ENCODE measurements around the gene KCNG4. TPM values are rescaled to one million over a fixed set of nuclear protein-coding genes. Genes with fewer than 3 reads are reported as not detected.
"Not testable (repeated sequence)": the region's sequence is repeated elsewhere in the genome, so short reads cannot be mapped to it uniquely, and the experiment has no call there.

The KCNG4 gene
- polyA plus RNA-seq, 5 donors = 0.05 to 0.10 (median 0.06) TPM

DNA sequence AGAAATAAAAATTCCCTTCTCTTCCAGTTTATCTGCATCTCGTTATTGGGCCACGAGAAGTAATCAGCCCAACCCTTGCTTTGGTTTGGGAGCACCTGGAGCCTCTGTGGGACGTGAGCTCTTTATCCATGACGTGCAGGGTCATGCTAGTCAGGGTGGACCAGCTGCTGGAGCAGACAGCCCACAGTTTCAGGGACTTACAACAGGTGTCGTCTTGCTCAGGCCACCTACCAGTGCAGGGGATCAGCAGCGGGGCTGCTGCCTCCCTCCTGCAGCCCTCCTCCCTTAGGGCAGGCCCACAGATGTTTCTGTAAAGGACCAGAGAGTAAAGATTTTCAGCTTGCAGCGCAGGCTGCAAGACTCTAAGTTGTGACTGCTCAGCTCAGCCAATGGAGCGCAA, 31.9 kb downstream of the KCNG4 start:
- no peak for DNase-seq

DNA sequence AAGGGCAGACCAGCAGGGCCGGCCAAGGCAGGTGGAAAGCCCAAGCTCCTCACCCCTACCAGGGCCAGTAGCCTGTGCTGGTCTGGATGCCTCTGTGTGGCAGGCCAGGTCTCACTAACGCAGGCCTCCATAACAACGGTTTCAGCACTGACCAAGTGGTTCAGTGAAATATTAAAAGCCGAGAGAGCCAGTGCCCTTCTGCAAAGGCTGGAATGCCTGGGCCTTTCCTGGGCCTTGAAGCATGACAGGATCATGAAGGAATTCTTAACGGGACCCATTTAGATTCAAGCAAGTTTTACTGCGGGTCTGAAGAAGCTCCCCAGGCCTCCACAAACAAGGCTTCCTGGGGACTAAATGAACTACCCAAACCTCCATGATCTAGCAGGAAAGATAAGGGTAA, 32.6 kb downstream of the KCNG4 start:
- DNase-seq = no peak

DNA sequence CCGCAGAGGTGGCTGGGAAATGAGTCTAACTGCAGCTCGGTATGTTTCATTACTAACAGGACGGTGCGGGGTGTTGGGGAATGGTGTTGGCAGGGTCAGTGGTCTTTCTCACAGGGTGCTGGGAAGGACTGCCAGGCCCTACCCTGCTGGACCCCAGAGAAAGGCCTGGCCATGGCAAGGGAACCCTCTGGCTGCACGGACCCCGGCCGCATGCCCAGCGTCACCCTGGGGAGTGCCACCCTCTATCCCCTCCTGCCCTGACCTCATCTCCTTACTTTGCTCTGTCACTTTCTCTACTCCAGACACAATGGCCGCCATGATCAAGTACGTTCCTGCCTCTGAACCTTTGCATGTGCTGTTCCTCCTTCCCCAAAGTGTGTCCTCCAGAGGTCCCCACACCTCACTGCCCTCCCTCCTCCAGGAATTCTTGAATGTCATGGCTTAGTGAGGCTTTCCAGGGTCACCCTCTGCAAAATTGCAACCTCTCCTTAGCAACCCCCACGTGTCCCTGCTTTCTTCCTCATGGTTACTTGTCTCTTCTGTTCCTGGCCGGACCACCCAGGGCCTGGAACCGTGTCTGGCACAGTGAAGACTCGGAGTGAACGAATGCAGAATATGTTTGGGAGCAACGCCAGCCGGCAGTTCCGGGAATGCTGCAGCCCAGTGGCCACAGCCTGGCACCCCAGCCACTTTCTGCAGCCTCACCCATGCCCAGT, 33.7 kb downstream of the KCNG4 start:
- no peak for DNase-seq

DNA sequence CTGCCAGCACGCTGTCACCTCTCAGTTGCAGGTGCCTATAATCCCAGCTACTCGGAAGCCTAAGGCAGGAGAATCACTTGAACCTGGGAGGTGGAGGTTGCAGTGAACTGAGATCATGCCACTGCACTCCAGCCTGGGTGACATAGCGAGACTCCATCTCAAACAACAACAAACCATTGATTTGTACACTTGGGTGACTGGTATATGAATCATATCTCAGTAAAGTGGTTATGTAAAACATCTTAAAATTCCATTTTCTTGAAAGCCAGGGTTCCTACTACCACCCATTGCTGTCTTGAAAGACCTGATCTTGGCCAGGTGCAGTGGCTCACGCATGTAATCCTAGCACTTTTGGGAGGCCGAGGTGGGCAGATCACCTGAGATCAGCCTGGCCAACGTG, 34.7 kb downstream of the KCNG4 start:
- DNase-seq = not testable (repeated sequence)

DNA sequence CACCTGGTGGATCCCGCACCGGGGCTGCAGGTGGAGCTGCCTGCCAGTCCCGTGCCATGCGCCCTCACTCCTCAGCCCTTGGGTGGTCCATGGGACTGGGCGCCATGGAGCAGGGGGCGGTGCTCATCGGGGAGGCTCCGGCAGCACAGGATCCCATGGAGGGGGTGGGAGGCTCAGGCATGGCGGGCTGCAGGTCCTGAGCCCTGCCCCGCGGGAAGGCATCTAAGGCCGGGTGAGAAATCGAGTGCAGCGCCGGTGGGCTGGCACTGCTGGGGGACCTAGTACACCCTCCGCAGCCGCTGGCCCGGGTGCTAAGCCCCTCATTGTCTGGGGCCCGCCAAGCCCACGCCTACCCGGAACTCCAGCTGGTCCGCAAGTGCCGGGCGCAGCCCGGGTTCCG, 35.3 kb downstream of the KCNG4 start:
- DNase-seq = not testable (repeated sequence)

DNA sequence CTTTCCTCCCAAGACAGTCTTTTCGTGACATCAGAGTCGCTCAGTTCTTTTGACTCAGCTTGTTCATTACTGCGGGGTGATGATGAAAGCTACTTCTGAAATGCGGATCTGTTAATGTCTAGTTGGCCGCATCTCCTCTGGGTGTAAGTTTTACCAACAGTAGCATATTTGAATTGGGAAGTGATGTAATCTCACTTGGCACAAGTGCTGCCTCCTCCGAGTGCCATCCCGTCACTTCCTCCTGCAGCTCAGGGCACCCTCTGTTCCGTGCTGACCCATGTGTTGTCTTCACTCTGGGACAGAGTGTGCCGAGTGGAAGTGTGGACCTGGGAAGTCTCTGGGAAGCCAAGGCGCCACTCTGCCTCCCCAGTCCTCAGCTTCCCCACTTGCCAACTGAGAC, 40.0 kb downstream of the KCNG4 start:
- no peak for DNase-seq

DNA sequence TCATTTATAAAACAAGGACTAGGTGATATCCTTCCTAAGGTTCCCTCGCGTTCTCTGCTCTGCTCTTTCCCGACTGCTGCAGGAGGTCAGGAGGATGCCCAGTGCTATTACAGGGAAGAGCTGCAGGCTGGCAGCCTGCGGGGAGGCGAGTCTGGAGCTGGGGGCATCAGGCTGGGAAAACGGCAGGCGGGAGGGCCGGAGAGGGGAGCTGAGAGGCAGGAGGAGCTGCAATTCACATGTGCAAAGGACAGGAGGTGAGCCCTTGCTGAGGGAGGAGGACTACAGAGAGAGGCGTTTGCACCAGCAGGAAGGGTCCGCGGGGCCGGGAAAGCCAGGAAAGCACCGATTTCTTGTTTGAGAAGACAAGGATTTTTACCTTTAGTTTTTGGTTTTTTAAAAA, 40.7 kb downstream of the KCNG4 start:
- no peak for DNase-seq

DNA sequence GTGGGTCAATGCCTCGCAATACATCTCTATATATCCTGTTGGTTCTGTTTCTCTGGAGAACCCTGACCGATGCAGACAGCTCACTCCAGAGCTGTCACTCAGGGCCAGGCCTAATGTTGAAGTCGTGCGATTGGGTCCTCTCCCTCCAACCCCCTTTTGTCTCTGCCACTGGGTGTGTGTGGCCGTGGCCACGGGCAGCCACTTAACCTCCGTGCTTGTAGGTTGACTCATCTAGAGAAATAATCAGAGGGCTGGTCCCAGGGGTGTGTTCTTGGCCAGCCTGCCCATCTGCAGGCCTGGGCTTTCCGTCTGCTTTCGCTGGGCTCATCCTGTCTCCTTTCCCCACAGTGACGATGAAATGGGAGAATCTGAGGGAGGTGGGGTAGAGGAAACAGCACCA, 41.4 kb downstream of the KCNG4 start:
- no peak for DNase-seq

DNA sequence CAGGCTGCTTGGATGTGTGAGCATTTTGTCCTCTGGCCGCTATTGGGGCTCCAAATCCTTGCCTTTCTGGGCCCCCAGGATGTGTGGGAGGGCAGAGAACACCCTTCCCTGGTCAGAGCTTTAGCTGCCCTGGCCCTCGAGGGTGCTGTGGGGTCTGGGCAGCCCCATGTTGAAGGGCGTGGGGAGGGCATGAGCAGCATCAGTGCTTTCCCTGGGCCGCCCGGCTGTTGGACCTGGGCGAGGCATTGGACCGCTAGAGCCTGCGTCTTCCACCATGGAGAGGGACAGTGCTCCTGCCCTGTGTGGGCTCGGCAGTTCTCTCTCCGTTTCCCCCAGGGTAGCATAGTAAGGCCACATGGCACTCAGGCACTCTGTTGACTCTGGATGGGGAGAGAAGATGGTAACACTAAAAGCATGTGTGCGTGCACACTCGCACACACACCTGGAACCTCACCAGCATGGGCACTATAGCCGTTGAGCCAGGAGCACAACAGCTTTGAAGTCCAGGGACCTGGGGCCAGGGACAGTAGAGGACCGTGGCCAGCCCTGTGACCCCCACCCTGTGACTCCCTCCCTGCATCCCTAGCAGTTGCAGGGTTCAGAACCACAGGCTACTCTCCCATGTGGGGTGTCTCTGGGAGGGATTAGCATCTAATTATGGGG, 42.2 kb downstream of the KCNG4 start:
- DNase-seq = no peak

DNA sequence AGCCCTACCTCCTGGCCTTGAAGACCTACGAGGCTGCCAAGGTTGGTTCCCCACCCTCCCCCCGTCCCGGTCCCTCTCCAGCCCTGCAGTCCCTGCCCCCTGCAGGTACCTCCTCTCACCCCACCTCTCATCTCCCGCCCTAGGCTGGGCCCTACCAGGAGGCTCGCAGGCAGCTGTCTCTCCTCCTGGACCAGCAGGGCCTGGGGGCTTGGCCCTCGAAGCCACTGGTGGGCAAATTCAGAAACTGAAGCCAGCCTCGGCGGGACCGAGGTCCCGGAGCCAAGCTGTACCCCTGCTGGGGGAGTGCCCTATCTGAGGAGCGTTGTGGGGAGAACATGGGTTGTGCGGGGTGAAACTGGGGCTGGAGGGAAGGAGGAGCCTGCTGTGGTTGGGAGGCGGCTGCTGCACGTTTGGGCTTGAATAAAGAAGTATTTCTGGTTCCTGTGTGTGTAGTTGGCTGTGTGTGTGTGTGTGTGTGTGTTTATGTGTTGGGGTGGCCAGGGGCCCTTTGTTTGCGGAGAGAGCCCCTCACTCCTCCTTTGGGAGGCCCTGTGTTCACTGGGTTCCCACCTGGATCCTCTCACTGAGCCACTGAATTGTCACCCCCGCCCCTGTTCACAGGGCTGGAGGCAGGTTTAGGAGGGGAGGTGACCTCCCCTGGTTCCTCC, 43.0 kb downstream of the KCNG4 start:
- no peak for DNase-seq

DNA sequence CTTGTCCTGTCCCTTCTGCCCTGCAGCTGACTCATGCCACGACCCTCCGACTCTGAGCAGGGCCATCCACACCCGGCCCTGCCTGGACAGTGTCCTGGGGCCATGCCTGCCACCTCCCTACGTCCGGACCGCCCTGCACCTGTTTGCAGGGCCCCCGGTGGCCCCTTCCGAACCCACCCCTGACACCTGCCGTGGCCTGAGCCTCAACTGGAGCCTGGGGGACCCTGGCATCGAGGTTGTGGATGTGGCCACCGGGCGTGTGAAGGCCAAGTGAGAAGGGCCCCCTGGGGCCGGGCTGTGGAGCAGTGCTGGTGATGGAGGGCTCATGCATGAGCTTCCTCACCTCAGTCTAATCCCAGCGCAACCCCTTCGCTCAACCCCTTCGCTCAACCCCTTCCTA, 43.7 kb downstream of the KCNG4 start:
- DNase-seq = no peak

DNA sequence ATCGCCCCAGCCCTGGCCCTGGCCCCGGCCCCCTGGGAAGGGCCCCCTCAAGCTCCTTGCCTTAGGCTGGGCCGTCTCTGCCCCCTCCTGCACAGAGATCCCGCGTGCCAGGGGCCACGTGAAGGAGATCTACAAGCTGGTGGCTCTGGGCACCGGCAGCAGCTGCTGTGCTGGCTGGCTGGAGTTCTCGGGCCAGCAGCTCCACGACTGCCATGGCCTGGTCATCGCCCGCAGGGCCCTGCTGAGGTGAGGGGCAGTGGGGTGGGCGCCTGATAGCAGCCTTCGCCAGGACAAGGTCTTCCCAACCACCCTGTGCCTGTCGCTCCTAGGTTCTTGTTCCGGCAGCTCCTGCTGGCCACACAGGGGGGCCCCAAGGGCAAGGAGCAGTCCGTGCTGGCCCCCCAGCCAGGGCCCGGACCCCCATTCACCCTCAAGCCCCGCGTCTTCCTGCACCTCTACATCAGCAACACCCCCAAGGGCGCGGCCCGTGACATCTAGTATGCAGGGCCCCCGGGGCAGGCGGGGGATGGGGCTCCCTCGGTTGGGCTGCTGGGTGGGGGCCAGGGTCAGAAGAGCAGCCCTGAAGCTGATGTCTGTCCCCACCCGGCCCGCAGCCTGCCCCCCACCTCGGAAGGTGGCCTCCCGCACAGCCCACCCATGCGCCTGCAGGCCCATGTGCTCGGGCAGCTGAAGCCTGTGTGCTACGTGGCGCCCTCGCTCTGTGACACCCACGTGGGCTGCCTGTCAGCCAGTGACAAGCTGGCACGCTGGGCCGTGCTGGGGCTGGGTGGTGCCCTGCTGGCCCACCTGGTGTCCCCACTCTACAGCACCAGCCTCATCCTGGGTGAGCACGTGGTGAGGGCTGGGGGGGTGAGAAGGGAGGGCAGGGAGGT, 44.4 kb downstream of the KCNG4 start:
- DNase-seq = no peak

DNA sequence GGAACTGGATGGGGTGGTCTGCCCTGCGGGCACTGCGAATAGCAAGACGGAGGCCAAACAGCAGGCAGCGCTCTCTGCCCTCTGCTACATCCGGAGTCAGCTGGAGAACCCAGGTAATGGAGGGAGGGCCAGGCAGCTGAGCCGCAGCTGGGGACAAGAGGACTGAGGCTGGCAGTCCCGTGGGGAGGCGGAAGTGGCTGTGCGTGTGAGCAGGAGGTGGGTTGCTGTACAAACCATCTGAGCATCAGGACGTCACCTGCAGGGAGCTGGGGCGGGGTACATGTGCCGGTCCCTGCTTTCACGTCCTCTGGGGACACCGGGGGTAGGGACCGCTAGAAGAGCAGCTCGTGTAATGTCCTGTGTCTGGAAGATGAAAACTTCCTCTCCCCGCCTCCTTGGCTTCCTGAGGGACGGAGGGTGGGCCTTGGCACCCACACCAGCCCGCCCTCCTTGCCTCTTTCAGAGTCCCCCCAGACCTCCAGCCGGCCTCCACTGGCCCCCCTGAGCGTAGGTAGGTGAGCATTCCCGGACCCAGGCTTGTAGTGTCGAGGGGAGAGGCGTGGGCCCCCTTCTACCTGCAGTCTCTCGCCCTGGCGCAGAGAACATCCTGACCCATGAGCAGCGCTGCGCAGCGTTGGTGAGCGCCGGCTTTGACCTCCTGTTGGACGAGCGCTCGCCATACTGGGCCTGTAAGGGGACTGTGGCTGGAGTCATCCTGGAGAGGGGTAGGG, 45.2 kb downstream of the KCNG4 start:
- DNase-seq = no peak

DNA sequence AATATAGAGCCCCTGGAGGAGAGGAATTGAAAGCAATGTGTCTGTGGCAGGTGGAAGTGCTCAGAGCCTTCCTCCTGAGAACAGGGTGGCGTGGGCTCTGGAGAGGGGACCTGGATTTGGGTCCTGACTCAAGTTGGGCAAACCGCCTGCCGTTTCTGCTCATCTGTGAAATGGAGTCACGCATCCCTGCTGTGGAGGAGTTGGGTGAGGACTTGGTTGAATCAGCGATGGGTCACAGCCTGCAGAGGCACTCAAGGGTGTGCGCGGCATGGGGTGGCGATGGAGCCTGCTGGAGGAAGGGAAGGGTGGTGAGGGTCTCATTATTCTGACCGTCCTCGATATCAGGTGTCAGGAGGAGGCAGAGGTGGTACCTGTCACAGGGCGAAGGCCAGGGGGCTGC, 45.8 kb downstream of the KCNG4 start:
- no peak for DNase-seq

DNA sequence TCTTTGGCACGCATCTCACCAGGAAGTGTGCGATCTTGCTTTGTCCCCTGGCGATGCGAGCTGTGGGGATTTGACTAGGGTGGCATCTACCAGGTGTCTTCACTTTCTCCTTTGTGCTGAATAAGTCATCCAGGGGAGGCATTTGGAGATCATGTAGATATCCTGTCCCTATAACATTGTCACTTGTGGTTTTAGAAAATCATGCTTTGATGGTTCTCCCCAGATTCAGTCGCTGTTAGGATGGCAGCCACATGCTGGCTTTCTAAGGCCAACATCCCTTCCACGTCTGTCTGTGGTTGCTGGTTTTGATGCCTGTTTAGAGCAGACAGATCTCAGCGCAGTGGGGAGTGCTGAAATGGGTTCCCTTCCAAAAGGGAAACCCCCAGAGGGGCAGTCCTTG, 46.3 kb downstream of the KCNG4 start:
- no peak for DNase-seq

DNA sequence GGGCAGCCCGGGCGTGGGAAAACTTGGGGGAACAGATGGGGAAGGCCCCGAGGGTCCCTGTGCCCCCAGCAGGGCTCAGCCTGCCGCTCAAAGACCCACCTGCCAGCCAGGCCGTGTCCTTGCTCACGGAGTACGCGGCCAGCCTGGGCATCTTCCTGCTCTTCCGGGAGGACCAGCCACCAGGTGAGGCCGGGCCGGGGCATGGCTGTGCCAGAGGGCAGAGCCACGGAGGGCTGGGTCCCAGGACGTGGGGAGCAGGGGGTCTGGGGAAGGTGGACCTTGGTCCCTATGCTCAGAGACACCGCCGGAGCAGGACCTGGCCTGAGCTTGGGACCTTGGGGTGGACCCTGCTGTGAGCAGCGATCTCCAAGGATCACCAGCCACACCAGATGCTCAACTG, 48.3 kb downstream of the KCNG4 start:
- no peak for DNase-seq

DNA sequence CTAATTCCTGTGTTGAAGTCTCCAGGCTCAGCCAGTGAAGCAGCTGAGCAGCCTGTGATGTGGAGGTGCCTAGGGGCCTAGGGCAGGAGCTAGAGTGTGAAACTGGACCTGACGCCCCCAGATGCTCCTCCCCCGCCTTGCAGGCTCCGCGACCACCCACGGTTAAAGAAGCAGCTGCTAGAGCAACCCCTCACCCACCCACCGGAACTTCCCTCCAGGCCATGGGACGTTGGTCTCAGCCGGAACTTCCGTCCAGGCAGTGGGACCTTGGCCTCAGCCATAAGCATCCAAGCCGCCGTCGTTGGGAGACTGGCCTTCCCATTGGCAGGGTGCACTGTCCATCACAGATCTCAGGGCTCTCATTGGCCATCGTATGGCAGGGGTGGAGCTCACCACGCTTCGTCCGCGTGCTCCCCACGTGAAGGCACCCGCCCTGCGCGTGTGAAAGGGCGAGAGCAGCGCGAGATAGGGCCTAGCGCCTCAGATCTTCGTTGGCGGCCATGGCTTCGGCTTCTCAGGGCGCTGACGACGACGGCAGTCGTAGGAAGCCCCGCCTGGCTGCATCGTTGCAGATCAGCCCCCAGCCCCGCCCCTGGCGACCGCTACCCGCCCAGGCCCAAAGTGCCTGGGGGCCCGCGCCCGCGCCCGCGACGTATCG, 49.0 kb downstream of the KCNG4 start, which contains the start of gene ADAD2:
TSS of gene ADAD2 (plus strand) at position 427 of the 658 bp plus-strand sequence. CDS start at position 501, 74 bp downstream.
- no peak for DNase-seq

DNA sequence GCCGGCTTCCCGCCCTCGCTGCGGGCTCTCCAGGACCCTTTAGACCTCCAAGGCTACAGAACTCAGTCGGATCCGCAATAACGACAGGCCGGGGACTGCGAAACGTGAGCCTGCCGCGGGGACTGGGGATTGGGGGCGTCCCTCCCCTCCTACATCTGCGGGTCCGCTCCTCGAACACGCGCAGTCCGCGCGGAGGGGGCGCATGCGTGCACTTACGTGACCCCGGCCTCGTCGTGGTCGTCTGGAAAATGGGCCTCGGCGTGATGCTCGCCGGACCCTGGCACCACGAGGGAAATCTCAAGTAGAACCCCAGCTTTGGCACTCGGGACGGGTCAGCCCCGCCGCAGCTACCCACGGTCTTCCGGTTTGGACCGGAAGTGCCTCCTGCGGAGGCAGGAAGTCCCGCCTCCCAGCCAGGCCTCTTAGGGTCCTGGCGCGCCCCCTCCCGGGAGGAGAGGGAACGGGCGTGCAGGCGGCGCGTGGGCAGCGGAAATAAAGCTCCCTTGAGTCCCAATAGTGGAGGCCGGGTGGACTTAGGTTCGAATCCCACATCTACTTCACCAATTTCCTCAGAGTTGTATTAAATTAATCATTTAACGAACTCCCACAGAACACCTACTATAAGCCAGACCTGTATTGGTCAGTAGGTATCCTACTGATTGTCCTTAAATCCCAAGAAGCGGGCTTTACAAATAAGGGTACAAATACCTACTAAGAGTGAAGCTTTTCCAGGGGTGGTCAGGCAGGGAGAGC, 53.0 kb downstream of the KCNG4 start, which contains the start of gene TAF1C:
TSS of gene TAF1C (minus strand) at position 373 of the 753 bp plus-strand sequence. CDS start 2,069 bp downstream, outside the sequence.
- peak; percentile 92 to 94 for DNase-seq

DNA sequence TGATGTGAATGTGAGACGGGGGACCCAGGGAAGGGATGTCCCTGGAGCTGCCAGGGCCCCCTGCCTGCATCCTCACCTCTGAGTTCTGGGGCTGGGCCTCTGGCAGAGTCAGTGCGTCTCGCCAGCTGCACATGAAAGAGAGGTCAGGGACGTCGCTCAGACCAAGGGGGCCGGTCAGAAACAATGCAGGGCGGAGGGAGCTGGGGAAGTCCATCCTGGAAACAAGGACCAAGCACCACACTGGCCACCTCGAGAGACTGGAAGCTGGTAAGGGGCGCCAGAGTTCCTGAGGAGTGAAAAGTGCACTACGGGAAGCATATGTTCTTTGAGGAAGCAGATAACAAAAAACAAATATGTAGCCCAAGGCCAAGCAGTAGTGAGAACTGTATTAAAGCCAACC, 55.0 kb downstream of the KCNG4 start:
- no peak for DNase-seq
